Activated CD4-positive, CD25-positive, alpha-beta regulatory T cell (primary cell): ENCODE data around the gene DNASE1.

Experiments
- DNase-seq, 4 experiments: peaks; one replicate each; lab custom pipeline; 2025; lab: John Stamatoyannopoulos, UW

DNASE1 gene

DNA sequence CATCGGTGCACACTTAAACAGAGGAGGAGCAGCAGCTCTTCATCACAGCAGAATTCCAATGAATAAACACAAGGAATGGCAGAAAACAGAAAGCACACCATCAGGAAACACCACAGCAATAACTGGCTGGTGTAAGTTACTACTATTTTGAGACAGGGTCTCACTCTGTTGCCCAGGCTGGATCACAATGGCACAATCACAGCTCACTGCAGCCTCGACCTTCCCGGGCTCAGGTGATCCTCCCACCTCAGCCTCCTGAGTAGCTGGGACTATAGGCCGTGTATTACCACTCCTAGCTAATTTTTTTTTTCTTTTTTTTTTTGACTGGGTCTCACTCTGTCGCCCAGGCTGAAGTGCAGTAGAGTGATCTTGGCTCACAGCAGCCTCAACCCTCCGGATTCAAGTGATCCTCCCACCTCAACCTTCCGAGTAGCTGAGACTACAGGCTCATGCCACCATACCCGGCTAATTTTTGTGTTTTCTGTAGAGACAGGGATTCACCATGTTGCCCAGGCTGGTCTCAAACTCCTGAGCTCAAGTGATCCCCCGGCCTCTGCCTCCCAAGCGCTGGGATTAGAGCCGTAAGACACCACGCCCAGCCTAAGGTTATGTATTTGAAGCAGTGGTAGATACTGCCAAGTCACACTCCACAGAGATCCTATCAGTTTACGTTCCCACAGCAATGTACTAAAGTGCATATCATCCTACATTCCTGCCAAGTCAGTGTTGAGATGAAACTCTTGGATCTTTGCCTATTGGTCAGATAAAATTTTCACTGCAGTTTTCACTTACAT lies 42.1 kb downstream of the DNASE1 start:
- DNase-seq = no peak

DNA sequence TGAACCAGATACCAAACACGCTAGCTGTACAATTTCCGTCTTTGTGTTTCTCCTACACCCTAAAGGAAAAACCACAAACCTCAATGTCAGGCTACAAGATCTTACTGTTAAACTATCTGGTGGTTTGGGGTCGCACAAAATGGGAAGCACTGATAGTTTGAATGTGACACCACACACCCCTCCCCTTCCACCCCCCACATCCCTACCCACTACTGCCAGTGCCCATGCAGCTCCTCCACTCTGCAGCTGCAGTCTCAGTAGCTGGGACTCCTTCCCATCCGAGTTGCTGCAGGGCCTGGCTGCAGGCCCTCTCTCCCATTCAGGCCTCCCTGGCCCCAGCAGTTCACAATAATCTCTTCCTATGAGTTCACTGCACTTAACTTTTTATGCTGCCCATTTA lies 44.5 kb downstream of the DNASE1 start:
- DNase-seq = no peak

DNA sequence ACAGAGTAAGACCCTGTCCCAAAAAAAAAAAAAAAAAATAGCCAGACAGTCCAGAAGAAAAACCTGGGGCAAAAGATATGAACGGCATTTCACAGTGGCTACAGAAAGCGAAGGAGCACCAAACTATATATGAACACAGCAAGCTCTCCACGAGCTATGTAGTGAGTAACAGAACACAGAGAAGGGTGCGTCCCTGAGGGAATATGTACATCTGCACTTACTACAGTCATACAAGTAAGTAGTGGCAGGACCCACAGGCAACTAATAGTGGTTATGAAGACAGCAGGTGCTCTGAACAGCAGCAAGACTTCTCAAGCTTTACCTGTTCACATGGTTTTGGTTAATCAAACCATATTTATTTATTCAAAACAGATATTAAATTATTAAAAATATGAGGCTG lies 47.0 kb downstream of the DNASE1 start:
- no peak for DNase-seq

DNA sequence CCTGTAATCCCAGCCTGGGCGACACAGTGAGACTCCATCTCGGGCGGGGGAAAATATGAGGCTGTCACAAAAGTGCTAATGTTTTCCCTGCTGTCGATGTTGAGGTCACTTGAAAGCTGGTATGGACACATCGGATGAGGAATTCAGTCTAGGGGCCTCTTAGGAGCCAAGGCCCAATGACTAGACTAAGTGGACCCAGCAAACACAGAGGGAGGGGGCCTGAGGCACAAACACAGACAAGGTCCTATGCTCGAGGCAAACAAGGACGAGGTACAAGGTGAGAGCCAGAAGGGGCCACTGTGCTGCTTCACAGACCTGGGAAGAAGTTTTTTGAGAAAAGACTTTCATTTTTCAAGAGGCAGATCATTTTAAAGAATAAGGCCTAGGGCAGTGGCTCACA lies 47.6 kb downstream of the DNASE1 start:
- no peak for DNase-seq

DNA sequence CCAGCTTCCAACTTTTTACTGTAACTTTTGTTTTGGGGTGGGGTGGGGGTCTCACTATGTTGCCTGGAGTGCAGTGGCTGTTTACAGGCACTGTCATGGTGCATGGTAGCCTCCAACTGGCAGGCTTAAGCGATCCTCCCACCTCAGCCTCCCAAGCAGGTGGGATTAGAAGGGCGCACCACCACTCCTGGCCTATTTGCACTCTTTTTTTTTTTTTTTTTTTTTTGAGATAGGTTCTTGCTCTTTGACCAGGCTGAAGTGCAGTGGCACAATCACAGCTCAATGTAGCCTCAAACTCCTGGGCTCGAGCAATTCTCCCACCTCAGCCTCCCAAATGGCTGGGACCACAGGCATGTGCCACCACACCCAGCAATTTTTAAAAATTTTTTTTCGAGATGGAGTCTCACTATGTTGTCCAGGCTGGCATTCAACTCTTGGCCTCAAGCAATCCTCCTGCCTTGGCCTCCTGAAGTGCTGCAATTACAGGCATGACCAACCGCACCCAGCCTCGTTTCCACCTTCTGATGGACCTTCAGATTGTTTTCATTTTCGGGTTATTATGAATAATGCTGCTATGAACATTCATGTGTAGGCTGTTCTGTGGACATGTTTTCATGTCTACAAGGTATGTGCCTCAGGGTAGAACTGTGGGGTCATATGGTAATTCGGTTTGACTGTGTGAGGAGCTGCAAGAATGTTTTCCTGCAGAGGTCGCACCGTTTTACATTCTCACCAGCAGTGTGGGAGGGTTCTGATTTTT lies 51.9 kb downstream of the DNASE1 start:
- DNase-seq = no peak
